Ishikawa (cell line): ENCODE data around the gene TBL1X.

ENCODE experiments used
- FOXM1 ChIP-seq: IDR thresholded peaks from 2 replicates; pipeline ENCODE4 v1.6.1; 2012; ENCODE audit warnings: low read depth, borderline replicate concordance
- TF ChIP-seq, protein P1 (sequence below): IDR thresholded peaks from 2 replicates; pipeline ENCODE4 v1.6.1; 2012

DNA sequence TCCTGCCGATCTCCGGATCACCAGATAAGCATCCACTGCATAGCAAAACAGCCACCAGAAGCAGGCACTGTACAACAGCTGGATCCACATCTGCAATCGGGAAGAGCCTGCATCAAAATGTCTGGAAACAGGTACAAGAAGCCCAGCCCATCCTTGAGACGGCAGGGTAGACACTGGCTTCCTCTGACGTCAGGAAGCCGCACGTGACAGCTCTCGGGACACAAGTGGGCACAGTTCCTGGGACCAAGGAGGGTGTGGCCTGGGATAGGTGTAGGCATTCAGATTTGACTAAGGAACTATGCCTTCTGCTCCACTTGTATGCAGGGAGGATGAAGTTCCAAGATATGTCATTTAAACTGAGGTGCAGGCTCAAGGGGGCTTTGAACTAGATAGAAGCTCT, 294.5 kb downstream of the TBL1X start:
- TF ChIP-seq FOXM1 = no peak
- TF ChIP-seq, protein P1, sequence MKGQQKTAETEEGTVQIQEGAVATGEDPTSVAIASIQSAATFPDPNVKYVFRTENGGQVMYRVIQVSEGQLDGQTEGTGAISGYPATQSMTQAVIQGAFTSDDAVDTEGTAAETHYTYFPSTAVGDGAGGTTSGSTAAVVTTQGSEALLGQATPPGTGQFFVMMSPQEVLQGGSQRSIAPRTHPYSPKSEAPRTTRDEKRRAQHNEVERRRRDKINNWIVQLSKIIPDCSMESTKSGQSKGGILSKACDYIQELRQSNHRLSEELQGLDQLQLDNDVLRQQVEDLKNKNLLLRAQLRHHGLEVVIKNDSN = no peak
